Sigmoid colon (tissue), 4 donors: ENCODE results near the gene PIK3R5.

Experiments used
- POLR2A ChIP-seq, 2 donors: fragments of 450-650 bp; IDR thresholded peaks; one replicate each; pipeline ENCODE4 v1.6.1; 2016; ENCODE audit warnings: antibody characterized with exemption in 2 of 2, mild to moderate bottlenecking in 2 of 2, moderate library complexity in 2 of 2
- POLR2AphosphoS5 ChIP-seq, 4 donors: sonication (generic); formaldehyde crosslinking; IDR thresholded peaks; one replicate each; pipeline ENCODE4 v1.6.1; 2017; ENCODE audit warnings: antibody characterized with exemption in 4 of 4

GRCh38 chr17:8935191-8935590 is 30.3 kb downstream of the PIK3R5 start:
- TF ChIP-seq POLR2AphosphoS5 (IDR thresholded peaks at IDR 0.05) (no peak), POLR2A (IDR thresholded peaks at IDR 0.05) (no peak)
